ENCODE data around the gene SHISA5. TPM values are rescaled to one million over a fixed set of nuclear protein-coding genes. Genes with fewer than 3 reads are reported as not detected.

Gene SHISA5
- total and polyA plus RNA-seq, 2 of the 8 experiments (the other 6 are each of a cell fraction or from before 2014, with no cell fraction given) = 196 to 315 TPM

DNA sequence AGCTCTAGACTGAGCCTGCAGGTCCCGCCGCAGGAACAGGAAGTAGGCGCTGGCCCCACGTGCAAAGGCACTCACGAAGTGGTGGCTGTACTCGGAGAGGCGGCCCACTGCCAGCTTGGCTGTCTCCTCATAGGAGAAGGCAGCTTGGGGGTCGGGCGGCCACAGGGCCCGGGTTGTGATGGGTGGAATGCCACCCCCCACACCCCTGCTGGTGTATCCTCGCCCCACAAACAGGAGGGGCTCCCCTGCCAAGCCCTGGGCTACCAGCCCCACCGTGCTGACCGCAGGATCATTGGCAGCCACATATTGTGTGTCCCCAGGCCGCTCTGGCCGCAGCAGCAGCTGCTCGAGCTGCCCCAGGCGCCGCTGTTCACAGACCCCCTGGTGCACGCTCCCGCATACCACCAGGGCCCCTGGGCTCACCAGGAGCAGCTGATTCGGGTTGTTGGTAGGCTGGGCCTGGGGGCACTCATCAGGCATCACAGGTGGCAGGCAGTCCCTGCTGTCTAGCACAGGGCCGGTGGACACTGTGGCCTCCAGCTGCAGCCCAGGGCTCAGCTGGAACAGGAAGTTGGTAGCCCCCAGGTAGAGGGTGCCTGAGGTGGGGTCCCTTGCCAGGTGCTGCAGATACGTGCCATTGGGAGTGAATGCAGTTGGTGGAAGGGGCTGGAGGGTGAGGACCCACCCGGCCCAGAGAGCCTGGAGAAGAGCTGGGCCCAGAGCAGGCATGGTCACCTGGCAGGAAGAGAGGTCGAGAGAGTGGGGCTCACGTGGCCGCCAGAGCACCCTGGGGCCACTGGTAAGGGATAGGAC, 79.9 kb downstream of the SHISA5 start:
- H2BK20ac ChIP-seq (ENCODE audit: low read length) = no peak overlapping the region
- DNase-seq (ENCODE audit: low read depth in 1 of 2, low spot score in 2 of 2) (no peak), FAIRE-seq (no peak)
- POLR2A ChIA-PET (ENCODE audit: partially characterized antibody) = interaction anchor here (0.7 to 31.5 kb wide), 10 partner anchors 11 to 183 kb away, joined by 3 to 650 read pairs (median 4); partner anchors contain the start of genes ATRIP, CCDC51 and TMA7
- H3K4me2 ChIP-seq (ENCODE audit: insufficient read depth in 1 of 2, low read depth in 2 of 2, low read length in 2 of 2) = no peak overlapping the region
- H3K23me2 ChIP-seq (ENCODE audit: low read depth, low read length) = peaks cover 7% of the 10 kb centered on the region
- H3K23ac ChIP-seq (ENCODE audit: insufficient read length) = no peak overlapping the region
- WGBS, 2 experiments (ENCODE audit: extremely low coverage in 1 of 2, insufficient coverage in 1 of 2, insufficient read length in 1 of 2, insufficient replicate concordance in 2 of 2, low coverage in 1 of 2, low lambda C conversion rate in 2 of 2, missing lambda C conversion rate in 1 of 2) = 96% methylated on average over 25 of the region's 27 CpGs; no CpG with 5 or more reads in 1 of the 2 experiments
- no peak overlapping the region for H2BK5ac ChIP-seq (ENCODE audit: low read depth, low read length)
- H2BK12ac ChIP-seq (ENCODE audit: low read depth, low read length) = no peak overlapping the region
- H2BK120ac ChIP-seq (replicated peaks; ENCODE audit: low read depth, low read length) = no peak overlapping the region
- no peak overlapping the region for H2AK5ac ChIP-seq (ENCODE audit: low read depth, low read length)
- H3K27me3 ChIP-seq (replicated peaks in 1 of 4; ENCODE audit: control insufficient read depth in 3 of 4, extremely low read depth in 1 of 4, insufficient read depth in 3 of 4, low read length in 3 of 4) = no peaks in the 10 kb centered on the region
- H4K8ac ChIP-seq (ENCODE audit: extremely low read depth, insufficient read depth, low read length) = peak overlapping the region; percentile 80
- no peaks in the 10 kb centered on the region for H3K9me3 ChIP-seq (ENCODE audit: insufficient read depth in 2 of 2, low read depth in 1 of 2, low read length in 1 of 2)
- no peak overlapping the region for H2BK15ac ChIP-seq (ENCODE audit: low read length)
- peaks cover 10 to 21% (median 12%) of the 10 kb centered on the region in 4 experiments; a peak in 6 of 8 replicates for H3K36me3 ChIP-seq (ENCODE audit: control insufficient read depth in 2 of 4, insufficient read depth in 4 of 4, low read length in 3 of 4)
- peaks cover 46% of the 10 kb centered on the region for H3K79me1 ChIP-seq (ENCODE audit: low read depth, low read length)
- no peak overlapping the region for H3K56ac ChIP-seq (replicated peaks; ENCODE audit: insufficient read length, low read depth, low read length)
- H4K5ac ChIP-seq (ENCODE audit: insufficient read length, low read depth, low read length) = no peak overlapping the region
- H3K14ac ChIP-seq (ENCODE audit: insufficient read length) = no peak overlapping the region
- H3K18ac ChIP-seq (ENCODE audit: extremely low read depth, low read length) = no peak overlapping the region
- H3K4me1 ChIP-seq (replicated peaks in 1 of 4; ENCODE audit: control insufficient read depth in 3 of 4, insufficient read depth in 4 of 4, low read length in 3 of 4) = peaks cover 3 to 31% (median 12%) of the 10 kb centered on the region in 4 experiments
- peaks cover 32 to 72% of the 10 kb centered on the region in 2 experiments for H3K79me2 ChIP-seq (ENCODE audit: control insufficient read depth in 1 of 2, insufficient read depth in 2 of 2, low read length in 2 of 2)
- H4K91ac ChIP-seq (replicated peaks; ENCODE audit: insufficient read length, low read length) = no peak overlapping the region
- no peak overlapping the region for H2AFZ ChIP-seq (ENCODE audit: low read length)
- H4K20me1 ChIP-seq (replicated peaks in 1 of 2; ENCODE audit: control insufficient read depth in 1 of 2, insufficient read depth in 2 of 2, low read length in 2 of 2) = peaks cover 28 to 46% of the 10 kb centered on the region in 2 experiments
- H3K27ac ChIP-seq (ENCODE audit: low read depth, low read length) = 0 out of 2 replicates have a peak overlapping the region, but pooled peaks have one; percentile 7
- H3K4ac ChIP-seq (replicated peaks; ENCODE audit: insufficient read length, low read depth, low read length) = no peak overlapping the region
- H3K4me3 ChIP-seq (ENCODE audit: extremely low read depth in 1 of 4, insufficient read depth in 2 of 4, low read depth in 3 of 4, low read length in 4 of 4) = no peak overlapping the region
- CTCF ChIA-PET (ENCODE audit: partially characterized antibody) = interaction anchor here (1.1 to 6.9 kb wide), 12 partner anchors 9 to 230 kb away, joined by 3 to 95 read pairs (median 4); no protein-coding TSS in a partner anchor
- no peak for TF ChIP-seq POLR2AphosphoS5 (IDR thresholded peaks at IDR 0.05; ENCODE audit: low read depth, low read length)
- TF ChIP-seq RFX5 (IDR thresholded peaks at IDR 0.05; ENCODE audit: borderline replicate concordance, low read depth, low read length) = no peak
- no peak for TF ChIP-seq RBBP5 (IDR thresholded peaks at IDR 0.05; ENCODE audit: borderline replicate concordance, low read depth, low read length)
- no peak for TF ChIP-seq SAP30 (IDR thresholded peaks at IDR 0.05; ENCODE audit: insufficient read depth, insufficient replicate concordance, low read length)
- TF ChIP-seq TBP (IDR thresholded peaks at IDR 0.05; ENCODE audit: low read depth, low read length) = no peak
- no peak overlapping the region for H3K9ac ChIP-seq (replicated peaks in 1 of 4; ENCODE audit: extremely low read depth in 1 of 4, low read depth in 3 of 4, low read length in 3 of 4)

Measured in H1 (cell line).